ENCODE results near the gene HOXB4.

- TF ChIP-seq CTCF (IDR thresholded peaks at IDR 0.05) (no peak), POLR2A (IDR thresholded peaks at IDR 0.05) (no peak)
Observed at GRCh38 chr17:48527547-48527932, 50.6 kb downstream of the HOXB4 start.

All from lower leg skin (tissue), 3 donors.